ENCODE results near the gene COL25A1.
A peak's percentile ranks its signal among the peaks of the same experiment; 100 is the strongest.

Gene COL25A1

DNA sequence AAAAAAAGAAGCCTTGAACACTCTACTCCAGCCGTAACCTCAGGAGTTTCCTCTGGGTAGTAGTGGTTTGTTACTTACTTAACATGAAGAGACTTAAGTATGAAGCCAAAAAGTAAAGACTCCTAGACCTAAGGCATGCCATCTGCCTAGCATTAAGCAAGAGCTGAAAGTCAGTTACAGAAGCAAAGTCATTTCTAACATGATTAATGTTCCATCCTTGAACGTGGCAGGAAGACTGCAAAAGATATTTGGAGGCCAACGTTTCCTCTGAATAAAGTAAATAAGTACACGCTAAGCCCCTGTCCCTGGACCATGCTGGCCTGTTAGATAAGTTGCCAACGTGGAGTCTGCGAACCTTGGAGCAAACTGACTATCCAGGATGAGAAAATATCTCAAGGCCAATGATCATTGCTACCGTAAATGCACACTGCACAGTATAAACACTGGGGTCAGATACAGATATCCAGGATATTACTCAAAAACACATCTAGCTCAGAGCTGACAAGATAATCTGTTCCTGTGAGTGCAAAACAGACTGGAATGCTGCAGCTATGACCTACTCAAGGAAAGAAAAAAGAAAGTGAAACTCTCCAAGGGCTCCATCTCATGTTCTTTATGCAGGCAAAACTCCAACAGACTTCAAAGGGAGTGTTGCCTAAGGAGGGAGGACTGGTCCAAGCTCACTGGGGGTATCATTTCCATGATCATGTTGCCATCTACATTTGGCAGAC is 255.8 kb downstream of the COL25A1 start:
- peak; percentile 49 for DNase-seq (ENCODE audit: low read depth, low spot score)

DNA sequence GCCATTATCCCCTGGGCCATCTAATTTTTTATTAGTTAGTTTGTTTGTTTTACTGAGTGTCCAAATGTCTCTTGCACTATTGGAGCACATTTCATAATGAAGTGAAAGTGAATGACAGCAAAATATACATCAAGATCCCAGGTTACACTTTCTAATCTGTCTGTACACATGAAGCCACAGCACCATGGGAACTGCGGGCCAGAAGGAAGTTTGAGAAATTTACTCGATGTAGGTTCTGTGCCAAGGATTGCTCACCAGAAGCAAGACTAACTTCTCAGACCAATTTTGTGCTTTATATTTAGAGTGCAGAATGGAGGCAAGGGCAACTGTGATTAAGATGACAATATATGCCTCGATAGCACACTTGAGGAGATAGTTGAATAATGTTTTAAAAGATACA is 258.0 kb downstream of the COL25A1 start:
- H3K4me3 ChIP-seq (ENCODE audit: low read depth, low read length), result no peak overlapping the region
- DNase-seq (ENCODE audit: low read depth, low spot score), result no peak
- POLR2A ChIA-PET, result no interaction called here
- CTCF ChIA-PET, result no interaction called here
- TF ChIP-seq, protein P1, sequence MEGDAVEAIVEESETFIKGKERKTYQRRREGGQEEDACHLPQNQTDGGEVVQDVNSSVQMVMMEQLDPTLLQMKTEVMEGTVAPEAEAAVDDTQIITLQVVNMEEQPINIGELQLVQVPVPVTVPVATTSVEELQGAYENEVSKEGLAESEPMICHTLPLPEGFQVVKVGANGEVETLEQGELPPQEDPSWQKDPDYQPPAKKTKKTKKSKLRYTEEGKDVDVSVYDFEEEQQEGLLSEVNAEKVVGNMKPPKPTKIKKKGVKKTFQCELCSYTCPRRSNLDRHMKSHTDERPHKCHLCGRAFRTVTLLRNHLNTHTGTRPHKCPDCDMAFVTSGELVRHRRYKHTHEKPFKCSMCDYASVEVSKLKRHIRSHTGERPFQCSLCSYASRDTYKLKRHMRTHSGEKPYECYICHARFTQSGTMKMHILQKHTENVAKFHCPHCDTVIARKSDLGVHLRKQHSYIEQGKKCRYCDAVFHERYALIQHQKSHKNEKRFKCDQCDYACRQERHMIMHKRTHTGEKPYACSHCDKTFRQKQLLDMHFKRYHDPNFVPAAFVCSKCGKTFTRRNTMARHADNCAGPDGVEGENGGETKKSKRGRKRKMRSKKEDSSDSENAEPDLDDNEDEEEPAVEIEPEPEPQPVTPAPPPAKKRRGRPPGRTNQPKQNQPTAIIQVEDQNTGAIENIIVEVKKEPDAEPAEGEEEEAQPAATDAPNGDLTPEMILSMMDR (IDR thresholded peaks at IDR 0.05; ENCODE audit: insufficient read depth, low read length, missing control alignments), result no peak

More for the DNA sequence above, 255.8 kb downstream of the COL25A1 start:
- peak overlapping the region; percentile 31 for H3K4me3 ChIP-seq (ENCODE audit: low read depth, low read length)
- TF ChIP-seq, protein P1 (IDR thresholded peaks at IDR 0.05; ENCODE audit: insufficient read depth, low read length, missing control alignments), result no peak
- CTCF ChIA-PET, result interaction anchor here (1.2 kb wide), 1 partner anchor 80 kb away, joined by 3 read pairs; no protein-coding TSS in a partner anchor
- POLR2A ChIA-PET, result no interaction called here

GRCh38 chr4:109043286-109043685 is 259.2 kb downstream of the COL25A1 start:
- no peak overlapping the region for H3K4me3 ChIP-seq (ENCODE audit: low read depth, low read length)
- ChIA-PET POLR2A (no interaction called here), CTCF (no interaction called here)
- TF ChIP-seq, protein P1 (IDR thresholded peaks at IDR 0.05; ENCODE audit: insufficient read depth, low read length, missing control alignments), result no peak
- DNase-seq (ENCODE audit: low read depth, low spot score), result no peak

- POLR2A ChIA-PET, result no interaction called here
- TF ChIP-seq, protein P1 (IDR thresholded peaks at IDR 0.05; ENCODE audit: insufficient read depth, low read length, missing control alignments), result no peak
- CTCF ChIA-PET, result no interaction called here
- H3K4me3 ChIP-seq (ENCODE audit: low read depth, low read length), result no peak overlapping the region
- no peak for DNase-seq (ENCODE audit: low read depth, low spot score)
Measured at GRCh38 chr4:109041463-109042360, 260.7 kb downstream of the COL25A1 start.

- H3K4me3 ChIP-seq (ENCODE audit: low read depth, low read length), result no peak overlapping the region
- ChIA-PET POLR2A (no interaction called here), CTCF (no interaction called here)
- no peak for DNase-seq (ENCODE audit: low read depth, low spot score)
- TF ChIP-seq, protein P1 (IDR thresholded peaks at IDR 0.05; ENCODE audit: insufficient read depth, low read length, missing control alignments), result no peak
Measured at GRCh38 chr4:109040441-109040840, 262.0 kb downstream of the COL25A1 start.

- ChIA-PET POLR2A (no interaction called here), CTCF (interaction anchor here (0.7 to 1.8 kb wide), 2 partner anchors 14 to 203 kb away, joined by 3 read pairs; no protein-coding TSS in a partner anchor)
- no peak for DNase-seq (ENCODE audit: low read depth, low spot score)
- no peak overlapping the region for H3K4me3 ChIP-seq (ENCODE audit: low read depth, low read length)
- TF ChIP-seq, protein P1 (IDR thresholded peaks at IDR 0.05; ENCODE audit: insufficient read depth, low read length, missing control alignments), result no peak
Measured at GRCh38 chr4:109037026-109037425, 265.4 kb downstream of the COL25A1 start.
